Stimulated activated CD4-positive, alpha-beta T cell treated with anti-CD3 and anti-CD28 coated beads, Interleukin-2, amount 100 ng/mL, for 4 hours (primary cell): Measurements from ENCODE around the gene AOX1.
"Not testable (repeated sequence)": the region's sequence is repeated elsewhere in the genome, so short reads cannot be mapped to it uniquely, and the experiment has no call there.

Experiments used
- DNase-seq: peaks from one replicate; pipeline ENCODE4 v3.0.0-alpha.2; 2020; ENCODE audit warnings: low read depth

Gene AOX1

GRCh38 chr2:200602584-200602983, 16.8 kb downstream of the AOX1 start:
- no peak for DNase-seq

DNA sequence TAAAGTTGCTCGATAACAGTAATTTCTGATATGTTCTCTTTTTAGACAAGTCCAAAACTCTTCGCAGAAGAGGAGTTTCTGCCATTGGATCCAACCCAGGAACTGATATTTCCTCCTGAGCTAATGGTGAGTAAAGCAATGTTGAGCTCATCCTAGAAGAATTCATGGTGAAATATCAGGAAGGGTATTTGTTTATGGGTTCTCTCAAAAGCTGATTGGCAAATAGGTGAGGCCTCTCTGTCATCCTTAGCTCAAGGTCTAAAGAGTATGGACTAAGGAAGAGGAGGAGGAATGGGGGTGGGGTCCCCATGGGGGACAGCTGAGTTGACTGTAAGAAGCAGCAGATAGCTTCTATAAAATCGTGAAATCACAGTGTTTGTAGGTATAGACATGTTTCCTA, 18.2 kb downstream of the AOX1 start:
- no peak for DNase-seq

GRCh38 chr2:200604571-200605255, 18.9 kb downstream of the AOX1 start:
- no peak for DNase-seq

- DNase-seq: no peak
These were observed 22.7 kb downstream of the AOX1 start for GRCh38 chr2:200608341-200609027.

DNA sequence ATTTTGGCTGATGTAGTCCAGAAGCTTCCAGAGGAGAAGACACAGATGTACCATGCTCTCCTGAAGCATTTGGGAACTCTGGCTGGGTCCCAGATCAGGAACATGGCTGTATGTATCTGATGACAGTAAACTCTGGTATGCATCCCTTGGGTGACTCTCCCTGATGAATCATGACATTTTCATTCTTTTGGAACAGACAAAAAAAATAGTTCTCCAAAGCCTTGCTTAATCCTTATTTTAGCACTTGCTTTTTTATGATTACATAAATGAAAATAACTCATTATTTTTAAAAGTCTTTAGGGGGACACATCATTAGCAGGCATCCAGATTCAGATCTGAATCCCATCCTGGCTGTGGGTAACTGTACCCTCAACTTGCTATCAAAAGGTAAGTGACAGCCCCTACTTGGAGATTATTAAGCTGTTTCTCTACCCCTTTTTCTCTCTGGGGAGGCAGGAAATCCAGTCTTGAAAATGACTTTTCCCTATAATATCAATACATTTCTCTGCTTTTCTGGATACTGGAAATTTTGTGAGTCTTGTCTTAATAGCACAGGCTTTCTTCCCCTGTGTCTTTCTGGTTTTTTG, 23.3 kb downstream of the AOX1 start:
- no peak for DNase-seq

GRCh38 chr2:200610217-200610616, 24.4 kb downstream of the AOX1 start:
- not testable (repeated sequence) for DNase-seq

- DNase-seq: no peak
These were observed 27.9 kb downstream of the AOX1 start for GRCh38 chr2:200613692-200614091.

DNA sequence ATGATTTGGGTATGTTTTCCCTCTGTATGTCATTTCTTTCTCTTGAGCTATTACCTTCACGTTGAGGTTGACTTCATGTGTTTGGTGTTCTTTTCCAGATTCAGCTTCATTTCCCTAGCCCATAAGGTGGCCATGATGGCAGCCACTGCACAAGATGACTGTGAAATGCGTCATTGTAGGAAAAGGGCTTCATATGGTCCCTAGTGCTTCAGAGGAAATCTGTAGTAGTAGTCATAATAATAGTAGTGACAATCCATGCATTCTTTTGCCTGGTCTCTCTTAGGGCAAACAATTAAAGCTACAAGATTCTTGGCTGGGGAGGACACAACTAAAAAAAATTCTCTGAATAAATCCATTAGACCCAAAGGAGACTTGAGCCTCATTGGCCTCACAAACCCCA, 28.4 kb downstream of the AOX1 start:
- DNase-seq: no peak

DNA sequence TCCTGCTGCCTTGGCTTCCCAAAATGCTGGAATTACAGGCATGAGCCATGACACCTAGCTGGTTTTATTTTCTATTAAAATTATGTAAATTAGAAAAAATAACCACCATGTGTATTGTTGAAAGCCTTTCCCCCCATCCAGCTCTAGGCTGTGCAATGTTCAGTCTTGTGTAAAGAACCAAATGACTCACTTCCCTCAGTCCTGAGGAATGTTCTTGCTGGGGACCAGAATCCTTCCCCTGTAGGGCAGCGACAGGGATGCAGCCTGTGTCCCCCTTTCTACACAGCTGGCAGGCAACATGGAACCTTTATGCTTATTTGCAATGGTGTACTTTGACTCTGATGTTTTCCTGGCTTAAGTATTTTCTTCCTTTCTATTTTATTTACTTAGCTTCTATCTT, 29.4 kb downstream of the AOX1 start:
- no peak for DNase-seq

DNA sequence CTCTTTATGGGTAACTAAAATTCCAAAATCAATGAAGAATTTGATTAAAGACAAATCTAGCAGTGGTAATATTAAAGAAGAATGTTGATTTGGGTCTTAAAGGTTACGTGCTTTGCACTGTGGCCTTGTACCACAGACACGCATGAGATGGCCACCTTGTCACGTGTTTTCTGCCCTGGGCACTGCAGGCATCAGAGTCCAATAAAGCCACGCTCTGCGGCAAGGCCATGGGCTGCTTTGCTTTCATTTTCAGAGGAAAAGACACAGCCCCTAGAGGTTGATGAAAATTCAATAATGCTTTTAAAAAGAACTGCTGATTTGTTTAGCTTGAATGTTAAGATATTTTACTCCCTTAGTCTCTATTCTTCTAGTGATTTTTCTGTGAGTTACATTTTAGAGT, 30.4 kb downstream of the AOX1 start:
- no peak for DNase-seq

DNA sequence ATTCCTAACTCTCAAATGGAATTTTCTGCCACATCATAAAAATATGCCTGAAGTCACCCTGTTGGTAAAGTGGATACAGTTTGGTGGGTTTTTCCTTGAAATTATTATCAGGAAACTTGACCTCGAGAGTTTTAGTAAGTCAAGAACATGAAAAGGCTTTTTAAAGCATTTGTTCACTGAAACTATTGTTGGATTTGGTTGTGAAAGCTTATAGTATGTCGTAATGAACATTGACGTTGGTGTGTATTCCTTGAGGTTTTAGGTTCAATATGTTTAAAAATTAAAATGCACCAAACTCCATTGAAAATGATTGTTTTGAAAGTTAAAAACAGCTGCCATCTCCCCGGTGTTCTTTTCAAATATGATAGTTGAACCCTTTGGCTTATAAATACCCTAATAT, 30.8 kb downstream of the AOX1 start:
- no peak for DNase-seq

DNA sequence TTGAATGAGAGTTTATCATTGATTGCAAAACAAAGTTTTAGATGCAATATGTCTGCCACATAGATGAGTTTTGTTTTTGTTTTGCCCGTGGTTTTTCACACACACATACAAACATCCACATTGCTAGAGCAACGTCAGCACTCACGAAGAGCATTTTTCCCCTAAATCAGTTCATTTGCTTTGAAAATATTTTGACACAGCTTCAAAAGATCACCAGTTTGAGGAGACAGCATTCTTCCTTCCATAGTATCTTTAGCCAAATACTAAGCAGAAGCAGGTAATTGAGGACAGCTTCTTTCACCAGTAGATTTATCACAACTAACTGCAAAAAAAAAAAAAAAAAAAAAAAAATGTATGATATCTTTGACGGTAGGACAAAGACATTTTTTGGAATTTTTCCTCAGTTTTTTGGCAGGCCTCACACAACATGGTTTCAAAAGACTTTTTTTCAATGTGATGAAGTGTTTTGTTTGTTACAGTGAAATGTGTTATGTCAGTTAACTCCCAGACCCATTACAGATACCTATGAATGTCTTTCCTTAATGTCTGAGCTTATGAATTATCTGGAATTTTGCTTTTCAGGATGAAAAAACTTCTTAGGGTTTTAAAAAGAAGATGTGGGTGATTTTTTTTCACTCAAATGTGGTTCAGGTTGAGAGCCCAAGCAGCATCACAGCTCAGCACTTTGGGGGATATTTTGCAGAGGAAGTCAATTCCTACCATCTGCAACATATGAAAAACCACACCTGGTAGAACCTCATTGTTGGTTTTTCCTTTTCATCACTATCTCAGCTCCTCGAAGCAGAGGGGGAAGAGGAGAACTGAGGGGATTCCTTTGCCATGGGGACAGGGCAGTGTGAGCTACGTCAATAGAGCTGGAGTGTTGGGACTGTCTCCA, 31.6 kb downstream of the AOX1 start:
- no peak for DNase-seq

- DNase-seq: no peak
These were observed 32.2 kb downstream of the AOX1 start for GRCh38 chr2:200618054-200618419.

DNA sequence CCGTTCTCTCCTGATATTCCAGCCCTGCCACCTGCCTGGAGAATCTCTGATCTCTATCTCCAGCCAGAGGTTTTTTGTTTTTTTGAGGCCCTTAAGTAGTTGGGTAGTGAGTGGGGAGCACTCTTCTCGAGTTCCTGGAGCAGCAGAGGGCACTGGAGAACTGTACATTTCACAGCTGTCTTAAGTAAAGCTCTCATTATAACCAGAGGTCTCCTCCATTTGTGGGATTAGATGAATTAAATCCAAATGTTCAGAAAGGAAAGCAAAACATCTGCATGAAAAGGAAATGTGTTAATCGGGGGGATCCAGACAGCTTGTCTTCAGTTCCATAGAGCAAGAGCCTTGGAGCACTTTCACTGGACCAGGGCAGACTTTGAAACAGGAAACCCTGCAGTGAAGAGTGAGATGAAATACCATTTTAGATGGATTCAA, 32.8 kb downstream of the AOX1 start:
- no peak for DNase-seq

- no peak for DNase-seq
These were observed 33.5 kb downstream of the AOX1 start for GRCh38 chr2:200619279-200619678.

GRCh38 chr2:200620606-200621390, 35.0 kb downstream of the AOX1 start:
- DNase-seq: no peak

DNA sequence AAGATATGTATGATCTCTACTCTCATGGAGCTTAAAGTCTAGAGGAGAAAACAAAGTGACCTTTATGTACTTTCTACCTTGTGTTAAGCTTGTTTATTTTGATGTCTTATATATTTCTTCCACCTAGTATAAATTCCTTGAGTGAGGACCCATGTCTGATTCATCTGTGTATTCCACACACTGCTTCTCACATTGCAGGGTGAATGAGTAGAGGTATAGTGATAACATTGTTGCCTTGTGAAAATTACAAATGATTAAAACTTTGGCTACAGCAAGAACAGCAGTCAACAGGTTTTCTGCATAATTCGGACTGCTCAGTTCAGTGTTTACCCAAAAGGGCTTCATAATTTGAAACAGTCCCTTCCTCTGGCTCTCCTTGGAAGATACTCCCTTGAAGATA, 36.3 kb downstream of the AOX1 start:
- DNase-seq: no peak

DNA sequence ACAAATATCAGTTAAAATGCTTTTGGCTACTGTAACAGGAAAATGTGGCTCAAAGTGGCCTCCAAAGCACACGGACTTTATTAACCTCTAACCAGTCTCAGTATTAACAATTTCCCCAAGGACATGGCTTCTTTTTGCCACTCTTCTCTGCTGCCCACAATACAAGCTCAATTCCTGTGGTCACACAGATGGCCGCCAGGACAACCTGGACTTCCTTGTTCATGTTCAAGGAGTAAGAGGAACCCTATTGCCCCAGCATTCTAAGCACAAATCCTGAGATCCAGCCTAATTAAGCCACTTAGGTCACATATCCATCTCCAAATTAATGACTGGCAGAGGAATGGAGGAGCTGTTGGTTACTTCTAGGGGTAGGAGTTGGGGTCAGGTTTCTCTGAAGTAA, 38.2 kb downstream of the AOX1 start:
- DNase-seq: no peak

DNA sequence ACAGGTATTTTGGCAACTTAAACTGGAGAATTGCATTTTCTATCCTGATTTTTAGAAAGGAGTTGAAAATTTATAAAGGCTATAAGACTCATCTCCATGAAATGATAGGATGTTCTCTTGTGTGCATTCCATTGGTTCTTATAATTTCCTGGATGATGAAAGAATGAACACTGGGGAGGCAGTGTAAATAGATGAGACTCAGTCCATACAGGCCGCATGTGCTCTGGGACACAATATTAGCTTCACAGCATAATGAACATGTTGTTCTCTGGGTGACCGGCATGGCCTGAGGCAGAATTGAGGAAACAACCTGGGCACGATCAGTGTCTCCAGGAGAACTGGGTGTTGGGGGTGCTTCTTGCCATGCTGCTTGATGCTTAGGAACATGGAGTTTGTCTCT, 38.8 kb downstream of the AOX1 start:
- no peak for DNase-seq

- no peak for DNase-seq
These were observed 39.5 kb downstream of the AOX1 start for GRCh38 chr2:200625282-200625681.

- DNase-seq: no peak
These were observed 40.1 kb downstream of the AOX1 start for GRCh38 chr2:200625958-200626363.
